Putamen (tissue), 1 donor: ENCODE measurements around the gene SPATA32.
"Not testable (repeated sequence)": the region's sequence is repeated elsewhere in the genome, so short reads cannot be mapped to it uniquely, and the experiment has no call there.

ENCODE experiments used
- DNase-seq: peaks from one replicate; pipeline ENCODE4 v3.0.0-alpha.2; 2016; ENCODE audit warnings: low spot score

Gene SPATA32

DNA sequence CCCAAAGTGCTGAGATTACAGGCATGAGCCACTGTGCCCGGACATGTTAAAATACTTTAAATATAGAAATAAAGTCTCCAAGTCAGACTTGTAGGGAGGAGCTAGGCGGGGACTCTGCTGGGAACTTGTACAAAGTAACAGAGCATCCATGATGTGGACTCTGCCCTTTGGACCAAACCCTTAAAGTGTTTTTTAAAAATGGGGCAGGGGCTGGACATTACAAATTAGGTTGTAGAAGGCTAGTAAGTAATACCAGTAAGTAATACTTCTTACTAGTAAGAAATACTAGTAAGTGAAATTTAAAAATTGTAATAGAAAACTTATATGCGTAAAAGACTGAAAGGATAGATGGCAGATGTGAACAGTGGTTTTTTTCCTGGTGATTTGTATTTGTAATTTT is 9.7 kb upstream of the SPATA32 start:
- DNase-seq, result no peak

DNA sequence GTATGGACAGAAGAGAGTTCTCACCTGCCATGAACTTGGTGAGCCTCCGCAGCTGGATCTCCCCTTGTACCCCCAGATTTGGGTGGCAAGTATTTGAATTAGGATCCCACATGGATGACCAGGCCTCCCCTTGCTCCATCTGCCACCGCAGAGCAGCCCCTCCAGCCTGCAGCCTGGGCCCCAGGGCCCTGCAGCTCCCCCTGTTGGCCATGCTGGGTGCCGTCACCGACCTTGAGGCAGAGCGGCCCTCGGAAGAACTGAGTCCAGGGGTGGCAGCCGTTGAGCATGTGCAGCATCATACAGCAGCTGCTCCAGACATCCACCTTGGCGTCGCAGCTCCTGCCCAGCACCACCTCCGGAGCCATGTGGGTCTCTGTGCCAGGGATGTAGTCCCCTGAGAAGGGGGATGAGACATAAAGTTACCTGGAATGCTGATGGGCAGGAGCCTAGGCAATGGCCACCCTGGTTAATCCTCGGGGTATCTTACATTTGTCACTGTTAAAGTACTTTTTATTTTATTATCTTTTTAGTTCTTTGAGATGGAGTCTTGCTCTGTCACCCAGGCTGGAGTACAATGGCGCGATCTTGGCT is 9.0 kb upstream of the SPATA32 start:
- DNase-seq, result no peak

DNA sequence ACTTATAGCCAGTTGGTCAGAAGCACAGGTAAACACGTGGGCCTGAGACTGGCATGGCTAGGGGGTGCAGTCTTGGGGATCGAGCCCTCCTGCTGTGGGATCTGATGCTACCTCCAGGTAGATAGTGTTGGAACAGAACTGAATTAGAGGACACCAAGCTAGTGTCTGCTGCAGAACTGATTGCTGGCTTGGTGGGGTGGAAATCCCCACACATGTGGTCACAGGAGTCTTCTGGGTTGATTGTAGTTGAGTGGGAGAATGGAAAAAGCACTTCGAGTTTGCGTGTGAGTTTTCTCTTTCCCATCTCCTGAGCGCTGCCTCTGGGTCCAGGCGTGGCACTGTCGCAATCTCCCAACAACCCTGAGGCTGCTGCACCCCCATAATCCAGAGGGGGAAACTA is 8.0 kb upstream of the SPATA32 start:
- DNase-seq, result no peak

DNA sequence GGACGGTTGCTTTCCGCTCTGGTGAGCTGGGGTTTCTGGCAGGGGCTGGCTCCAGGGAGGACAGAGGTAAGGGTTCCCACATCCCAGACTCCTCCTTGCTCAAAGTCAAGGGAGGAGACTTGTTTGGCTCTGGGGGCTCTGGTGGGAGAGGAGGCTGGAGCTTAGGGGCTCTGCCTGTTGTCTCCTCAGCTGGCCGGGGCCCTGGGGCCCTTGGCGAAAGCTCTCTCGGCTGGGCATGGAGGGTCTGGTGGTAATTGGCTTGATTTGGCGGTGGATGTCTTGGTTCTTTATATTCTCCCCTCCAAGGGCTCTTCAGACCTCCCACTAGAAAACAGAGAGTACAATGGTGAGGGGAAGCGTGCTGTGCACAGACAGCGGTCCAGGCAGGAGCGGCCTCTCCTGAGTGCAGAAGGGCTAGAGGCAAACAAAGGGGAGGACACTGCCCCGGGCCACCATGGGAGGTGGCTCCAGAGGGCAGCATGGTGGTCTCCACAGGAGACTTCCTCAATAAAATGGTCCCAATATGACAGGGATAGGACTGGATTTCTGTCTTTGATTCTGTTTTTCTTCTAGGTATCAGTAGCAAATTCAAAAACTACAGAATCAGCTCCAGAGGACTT is 5.7 kb upstream of the SPATA32 start:
- no peak for DNase-seq

DNA sequence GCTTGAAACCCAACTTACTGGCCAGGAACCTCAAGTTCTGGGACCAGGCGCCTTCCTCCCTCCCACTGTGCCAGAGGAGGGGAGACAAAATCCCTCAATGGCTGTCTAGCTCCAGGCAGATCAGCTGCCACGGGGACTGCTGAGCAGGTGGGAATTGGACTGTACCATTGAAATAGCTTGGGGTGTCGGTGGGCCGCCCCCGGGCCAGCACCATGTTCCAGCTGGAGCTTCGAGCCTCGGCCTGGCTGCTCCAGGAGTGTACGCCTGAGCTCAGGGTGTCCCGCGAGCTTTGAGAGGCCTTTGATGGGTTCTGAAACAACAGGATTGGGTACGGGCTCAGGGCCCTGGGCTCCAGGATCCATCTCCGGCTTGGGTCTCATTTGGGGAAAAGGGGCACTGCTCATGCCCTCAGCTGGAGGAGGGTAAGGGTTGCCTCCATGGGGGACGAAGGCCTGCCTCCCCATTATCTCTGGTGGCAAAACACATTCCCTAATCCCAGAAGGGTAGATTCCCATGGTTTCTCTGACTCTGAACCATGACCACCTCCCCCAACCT is 4.6 kb upstream of the SPATA32 start:
- DNase-seq, result no peak

DNA sequence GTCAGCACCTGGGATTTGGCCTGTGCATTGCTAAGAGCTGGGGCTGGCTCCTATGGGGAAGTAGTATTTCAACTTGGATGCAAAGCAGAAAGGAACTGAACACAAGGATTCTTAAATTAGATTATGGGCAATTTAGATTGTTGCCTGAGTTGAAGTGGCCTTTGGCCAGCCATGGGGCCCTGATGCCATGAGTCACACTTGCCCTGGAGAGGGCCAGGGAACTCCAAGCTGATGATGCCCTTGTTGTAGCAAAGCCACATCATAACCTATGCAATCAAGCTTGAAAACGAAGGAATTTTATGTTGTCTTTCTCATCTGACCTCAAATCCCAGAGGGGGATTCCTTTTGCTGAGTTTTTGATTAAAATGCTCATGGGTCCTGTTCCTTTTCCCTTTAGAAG is 3.9 kb upstream of the SPATA32 start:
- no peak for DNase-seq

DNA sequence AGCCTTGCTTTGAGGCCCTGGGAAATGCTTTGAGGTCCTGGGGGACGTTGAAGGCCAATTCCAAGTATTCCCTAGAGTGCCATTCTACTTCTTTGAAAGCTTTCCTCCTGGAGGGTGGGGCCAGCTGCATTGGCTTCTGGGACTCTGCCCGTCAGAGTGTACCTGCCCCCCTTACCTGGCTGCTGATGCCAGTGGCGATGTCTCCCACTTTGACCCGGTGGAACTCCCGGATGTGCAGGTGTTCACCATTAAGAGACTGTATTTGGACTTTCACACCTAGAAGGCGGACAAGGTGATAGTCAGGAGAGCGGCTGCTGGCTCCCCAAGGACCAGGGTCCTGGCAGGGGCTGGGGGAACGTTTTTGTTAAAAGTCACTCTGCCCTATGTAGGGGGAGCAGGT is 3.1 kb upstream of the SPATA32 start:
- no peak for DNase-seq

DNA sequence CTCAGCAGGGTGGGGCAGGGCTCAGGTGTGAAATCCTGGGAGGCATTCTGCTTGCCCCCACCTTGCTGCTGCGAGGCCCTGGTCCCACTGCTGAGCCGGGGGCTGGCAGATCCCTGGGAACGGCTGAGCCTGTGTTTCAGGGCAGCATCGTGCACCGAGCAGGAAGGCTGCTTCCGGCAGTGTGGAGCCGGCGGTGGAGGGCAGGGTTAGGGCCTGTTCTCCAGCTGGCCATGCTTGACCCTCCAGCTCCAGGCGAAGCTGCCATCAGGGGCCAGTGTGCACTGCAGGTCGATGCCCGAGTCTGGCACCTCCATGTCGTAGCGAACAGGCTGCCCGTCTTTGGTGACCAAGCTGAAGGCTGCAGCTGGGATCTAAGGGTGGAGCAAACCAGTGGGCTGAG is 2.5 kb upstream of the SPATA32 start:
- no peak for DNase-seq

DNA sequence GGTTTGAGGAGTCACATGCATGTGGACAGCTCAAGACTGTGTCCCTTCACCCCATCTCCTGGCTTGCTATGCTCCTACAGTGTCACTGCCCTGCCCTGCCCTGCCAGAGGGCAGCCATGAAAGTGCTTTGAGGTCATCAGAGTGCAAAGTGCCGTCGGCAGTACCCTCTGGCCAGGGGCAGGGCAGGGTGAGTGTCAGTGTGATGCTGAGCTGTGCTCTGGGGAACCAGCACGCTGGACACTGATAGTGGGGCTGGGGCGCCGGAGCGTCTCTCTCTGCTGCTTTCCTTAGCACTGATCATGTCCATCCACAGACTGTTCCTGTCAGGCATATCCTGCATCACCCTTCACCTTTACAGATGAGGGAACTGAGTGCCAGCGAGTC is 1.6 kb upstream of the SPATA32 start:
- no peak for DNase-seq

DNA sequence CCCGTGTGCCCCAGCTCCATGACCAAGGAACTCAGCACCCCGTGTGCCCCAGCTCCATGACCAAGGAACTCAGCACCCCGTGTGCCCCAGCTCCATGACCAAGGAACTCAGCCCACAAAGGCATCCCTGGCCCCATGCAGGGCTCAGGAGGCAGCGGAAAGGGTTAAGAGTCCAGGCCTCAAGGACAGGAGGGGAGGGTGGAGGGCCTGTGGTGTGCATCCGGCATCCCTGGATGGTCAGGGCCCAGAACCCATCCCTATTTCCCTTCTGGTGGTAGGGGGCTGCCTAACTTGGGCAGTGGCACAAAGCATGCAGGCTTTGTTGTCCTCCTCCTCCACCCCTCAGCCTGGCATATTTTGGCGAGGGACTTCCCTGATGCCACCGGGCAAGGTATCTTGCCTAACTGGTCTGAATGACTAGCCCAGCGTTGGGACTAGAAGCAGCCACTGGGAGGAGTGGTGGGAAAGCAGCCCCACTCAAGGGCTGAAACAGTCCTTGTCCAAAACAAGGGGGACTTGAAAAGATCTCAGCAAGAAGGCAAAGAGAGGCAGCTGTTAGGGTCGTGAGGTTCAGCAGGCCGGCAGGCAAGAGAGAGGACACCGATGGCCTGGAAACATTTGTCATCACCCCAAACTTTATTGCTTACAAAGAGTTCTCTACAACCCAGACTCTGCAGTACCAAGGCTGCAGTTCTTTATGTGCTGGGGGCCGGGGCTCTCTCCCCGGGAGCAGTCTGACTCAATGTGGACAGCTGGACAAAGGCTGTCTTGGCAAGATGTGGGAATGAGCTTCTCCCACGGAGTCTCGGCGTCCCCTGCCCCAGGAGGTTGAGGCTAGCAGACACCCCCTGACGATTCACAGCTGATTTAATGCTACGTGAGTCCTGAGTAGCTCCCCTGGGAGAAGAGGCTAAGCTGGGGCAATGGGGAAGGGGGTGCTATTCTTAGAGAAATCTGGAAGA is 902 bp upstream of the SPATA32 start:
- DNase-seq, result no peak

DNA sequence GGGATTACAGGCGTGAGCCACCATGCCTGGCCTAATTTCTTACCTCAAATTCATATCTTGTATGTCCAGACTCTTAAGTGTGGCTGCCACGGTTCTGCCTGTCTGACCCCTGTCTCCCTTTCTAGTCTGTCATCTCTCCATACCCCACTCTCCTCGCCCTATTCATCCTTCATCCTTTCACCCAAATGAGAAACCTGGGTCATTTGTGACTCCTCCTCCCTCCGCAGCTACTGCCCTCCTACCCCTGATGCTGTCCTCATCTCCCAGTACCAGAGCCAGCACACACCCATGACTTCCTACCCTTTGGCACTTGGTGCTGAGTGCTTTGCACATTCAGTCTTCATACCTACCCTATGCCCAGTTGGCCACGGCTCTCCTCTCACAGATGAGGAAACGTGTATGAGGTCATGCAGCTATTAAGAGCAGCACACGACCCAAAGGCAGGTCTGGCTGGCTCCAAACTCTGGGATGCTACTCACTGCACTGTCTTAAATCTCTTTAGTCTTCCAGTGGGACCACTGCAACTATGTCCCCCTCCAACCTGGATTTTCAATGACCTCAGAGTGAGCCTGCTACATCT is 1.6 kb downstream of the SPATA32 start:
- DNase-seq, result no peak

DNA sequence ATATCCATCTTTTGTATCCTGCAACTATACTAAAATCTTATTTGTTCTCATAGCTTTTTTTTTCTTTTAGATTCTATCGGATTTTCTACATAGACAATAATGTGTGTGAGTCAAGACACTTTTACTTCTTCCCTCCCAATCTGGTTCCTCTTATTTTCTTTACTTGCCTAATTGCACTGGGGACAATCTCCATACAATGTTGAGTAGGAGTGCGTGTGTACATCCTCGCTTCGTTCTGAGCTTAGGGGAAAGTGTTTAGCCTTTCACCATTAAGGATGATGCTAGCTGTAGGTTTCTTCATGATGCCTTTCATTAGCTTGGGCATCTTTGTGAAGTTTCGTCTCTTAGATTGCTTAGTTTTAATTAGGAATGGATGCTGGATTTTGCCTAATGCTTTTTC is 2.9 kb downstream of the SPATA32 start:
- DNase-seq, result no peak

DNA sequence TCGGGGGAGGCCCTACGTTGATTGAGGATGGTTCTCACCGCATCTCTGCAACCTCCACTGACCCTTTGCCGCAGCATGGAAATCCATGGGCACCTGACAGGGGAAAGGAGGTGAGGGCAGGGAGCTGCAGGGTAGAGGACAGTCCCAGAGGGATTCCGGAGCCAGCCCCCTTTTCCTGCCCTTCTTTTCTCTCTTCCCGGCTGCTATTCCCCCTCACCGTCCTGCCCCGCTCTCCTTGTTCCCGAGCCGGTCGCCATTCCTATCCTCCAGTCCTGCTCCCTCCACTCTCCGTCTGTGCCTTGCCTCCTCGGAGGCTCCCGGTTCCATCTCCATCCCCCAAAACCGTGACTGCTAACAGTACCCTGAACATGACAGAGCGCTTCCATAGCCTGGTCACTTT is 4.8 kb downstream of the SPATA32 start:
- DNase-seq, result no peak

DNA sequence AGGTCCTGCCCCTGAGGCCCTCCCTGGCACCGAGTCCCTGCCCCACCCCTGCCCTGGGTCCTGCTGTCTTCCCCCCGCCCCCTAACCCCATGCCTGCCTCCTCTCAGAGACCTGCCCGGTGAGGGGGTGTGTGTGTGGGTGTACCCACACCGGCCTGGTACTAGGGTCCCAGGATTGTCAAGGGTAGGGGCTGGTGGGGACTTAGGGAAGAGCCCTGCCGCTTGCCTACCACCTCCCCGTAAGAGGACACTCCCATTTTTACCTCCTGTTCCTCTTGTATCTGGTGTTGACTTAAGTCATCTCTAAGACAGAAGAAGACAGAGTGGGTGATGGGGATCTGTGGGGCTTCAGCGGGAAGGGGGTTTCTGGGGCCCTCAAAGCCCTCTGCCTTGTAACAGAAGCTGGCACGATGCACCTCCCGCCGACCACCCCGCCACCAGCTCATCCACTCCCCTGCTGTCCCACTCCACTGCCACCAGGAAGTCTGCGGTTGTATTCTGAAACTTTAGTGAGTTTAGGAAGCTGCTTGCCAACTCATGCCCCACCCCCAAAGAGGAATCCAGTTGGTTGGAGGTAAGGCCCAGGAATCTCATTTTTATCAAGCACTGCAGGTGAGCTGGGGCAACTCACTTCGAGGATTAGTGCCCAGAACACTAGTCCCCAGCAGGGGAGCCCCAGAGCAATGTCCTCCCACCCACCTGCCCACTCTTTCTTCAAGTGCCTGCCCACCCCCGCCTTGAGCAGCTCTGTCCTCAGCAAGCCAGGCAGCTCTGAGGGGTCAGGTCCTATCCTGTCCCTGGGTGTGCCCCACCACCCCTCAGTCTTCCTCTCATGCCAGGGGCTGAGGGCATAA is 5.6 kb downstream of the SPATA32 start:
- no peak for DNase-seq

DNA sequence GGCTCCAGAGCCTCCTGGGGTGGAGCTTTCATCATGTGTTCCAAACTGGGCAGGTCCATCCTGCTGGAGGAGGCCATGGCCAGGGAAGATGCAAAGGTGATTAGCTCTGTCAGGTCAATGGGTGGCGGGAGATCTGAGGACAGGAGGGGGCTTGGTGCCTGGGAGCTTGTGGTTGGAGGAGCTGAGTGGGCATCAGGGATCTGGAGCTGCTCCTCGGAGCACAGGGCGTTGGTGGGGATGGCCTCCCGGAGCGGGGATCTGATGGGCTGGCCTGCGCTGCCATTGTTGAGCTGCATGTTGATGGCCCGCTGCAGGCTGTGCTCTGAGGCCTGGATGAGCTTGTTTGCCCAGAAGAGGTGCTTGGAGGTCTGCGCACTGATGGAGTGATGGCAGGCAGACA is 6.5 kb downstream of the SPATA32 start:
- DNase-seq, result no peak

DNA sequence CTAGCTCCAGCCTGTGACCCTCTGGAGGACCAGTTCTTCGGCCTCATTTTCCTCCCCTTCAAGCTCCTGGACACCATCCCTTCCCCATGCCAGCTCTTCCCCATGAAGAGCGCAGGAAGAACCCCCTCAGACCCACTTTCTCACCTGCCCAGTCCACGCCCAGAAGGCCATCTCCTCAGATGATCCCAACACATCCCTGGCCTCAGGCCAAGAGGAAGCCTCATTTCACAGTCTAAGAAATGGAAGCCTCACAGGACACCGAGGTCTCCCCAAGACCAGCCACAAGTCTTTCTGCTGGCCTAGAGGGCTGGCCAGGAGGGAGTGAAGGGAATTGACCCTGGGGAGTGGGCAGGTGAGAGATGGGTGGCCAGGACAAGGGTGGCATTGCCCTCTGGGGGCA is 8.0 kb downstream of the SPATA32 start:
- DNase-seq, result no peak

DNA sequence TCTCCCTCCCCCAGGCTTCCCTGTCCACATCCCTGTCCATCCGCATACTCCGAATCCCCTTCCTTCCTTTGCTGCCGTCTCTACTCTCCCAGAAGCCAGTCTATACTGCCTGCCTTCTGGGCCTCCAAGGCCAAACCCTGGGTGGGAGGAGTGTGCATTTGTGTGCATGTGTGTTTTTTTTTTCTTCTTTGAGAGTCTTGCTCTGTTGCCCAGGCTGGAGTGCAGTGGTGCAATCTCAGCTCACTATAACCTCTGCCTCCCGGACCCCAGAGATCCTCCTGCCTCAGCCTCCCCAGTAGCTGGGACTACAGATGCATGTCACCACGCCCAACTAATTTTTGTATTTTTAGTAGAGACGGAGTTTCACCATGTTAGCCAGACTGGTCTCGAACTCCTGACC is 8.7 kb downstream of the SPATA32 start:
- DNase-seq, result not testable (repeated sequence)

DNA sequence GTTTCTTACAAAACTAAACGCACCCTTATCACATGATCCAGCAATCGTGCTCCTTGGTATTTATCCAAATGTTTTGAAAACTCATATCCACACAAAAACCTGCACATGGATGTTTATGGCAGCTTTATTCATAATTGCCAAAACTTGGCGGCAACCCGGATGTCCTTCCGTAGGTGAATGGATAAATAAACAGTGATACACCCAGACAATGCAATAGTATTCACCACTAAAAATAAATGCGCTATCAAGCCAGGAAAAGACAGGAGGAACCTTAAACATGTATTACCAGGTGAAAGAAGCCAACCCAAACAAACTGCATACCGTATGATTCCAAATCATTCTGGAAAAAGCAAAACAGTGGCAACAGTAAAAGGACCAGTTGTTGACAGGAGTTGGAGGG is 10.0 kb downstream of the SPATA32 start:
- DNase-seq, result no peak

DNA sequence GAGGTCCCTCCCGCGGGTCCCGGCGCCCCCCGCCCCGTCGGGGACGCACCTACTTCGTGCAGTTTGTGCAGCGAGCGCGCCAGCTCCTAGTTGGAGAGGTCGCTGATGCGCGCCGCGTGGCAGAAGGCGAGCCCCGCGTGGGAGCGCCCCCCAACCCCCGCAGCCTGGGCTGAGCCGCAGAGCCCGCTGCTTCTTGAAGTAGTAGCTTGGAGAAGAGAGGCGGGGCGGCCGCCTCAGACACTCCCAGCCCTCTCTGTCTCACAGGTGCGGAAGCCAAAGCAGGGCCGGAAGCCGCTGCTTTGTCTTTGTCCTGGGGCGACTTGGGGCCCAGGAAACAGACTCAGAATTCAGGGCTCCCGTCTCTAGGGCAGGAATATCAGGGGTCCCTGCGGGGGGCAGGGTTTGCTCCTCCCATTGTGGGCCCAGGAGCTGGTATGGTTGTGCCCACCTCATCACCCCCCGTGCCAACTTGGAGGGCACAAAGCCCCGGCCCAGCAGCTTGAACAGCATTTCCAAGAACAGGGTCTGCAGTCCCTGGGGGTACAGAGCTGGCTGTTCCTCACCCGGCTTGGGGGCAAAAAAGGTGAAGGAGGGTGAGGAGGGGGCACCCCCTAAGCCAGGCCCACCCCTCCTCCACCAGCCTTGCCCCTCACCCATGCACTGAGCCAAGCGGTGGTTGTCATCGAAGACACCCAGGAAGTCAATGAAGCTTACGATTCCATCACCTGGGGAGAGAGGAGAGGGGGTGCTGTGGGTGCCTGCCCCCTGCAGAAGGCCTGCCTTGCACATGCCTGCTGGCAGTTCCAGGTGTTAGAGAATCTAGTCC is 13.5 kb downstream of the SPATA32 start:
- no peak for DNase-seq

DNA sequence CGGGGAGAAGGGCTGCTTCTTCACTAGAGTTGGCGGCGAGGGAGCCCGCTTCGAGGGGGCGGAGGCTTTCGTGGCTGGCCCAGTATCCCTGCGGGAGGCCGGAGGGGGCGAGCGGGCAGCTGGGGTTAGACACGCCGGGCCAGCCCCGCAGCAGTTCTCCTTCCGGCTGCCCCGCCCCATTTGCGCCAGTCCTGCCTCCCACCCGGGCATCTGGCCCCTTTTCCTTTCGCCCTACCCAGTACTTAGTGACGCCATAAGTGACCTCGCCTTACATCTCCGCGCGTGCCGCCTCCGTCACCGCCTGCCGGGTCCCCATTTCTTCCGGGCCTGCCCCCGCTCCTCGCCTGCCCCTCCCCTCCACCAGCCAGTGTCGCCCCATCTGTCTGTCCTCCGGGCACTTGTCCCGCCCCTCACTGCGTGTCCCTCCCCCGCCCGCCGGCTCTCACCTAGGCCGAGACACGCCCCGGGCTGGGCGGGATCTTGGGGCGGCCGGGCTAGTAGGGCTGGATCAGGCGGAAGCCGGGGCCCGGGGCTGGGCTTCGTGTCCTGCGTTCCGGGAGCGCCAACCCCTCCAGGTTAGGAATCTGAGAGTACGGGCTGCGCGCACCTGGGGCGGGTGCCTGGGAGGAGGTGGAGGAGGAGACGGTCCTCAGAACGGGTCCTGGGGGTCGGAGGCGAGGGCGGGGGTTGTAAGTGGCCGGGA is 14.3 kb downstream of the SPATA32 start:
- DNase-seq, result no peak
